NCI-H1417 treated with DMSO at 0.1 percent for 48 hours (cell line): Measurements from ENCODE around the gene MZB1.
A peak's percentile ranks its signal among the peaks of the same experiment; 100 is the strongest.

Experiments used
- DNase-seq: peaks from one replicate; lab custom pipeline; 2025; lab: John Stamatoyannopoulos, UW

The MZB1 gene

GRCh38 chr5:139389701-139390638, at the start of gene MZB1:
MZB1 (minus strand) TSS chr5:139389913; CDS start chr5:139389856, 57 bp downstream.
- DNase-seq = no peak

GRCh38 chr5:139439013-139439903, 49.5 kb upstream of the MZB1 start, which contains the start of gene DNAJC18:
DNAJC18 (minus strand) TSS chr5:139439525; CDS start chr5:139439445, 80 bp downstream.
- DNase-seq = peak; percentile 48

GRCh38 chr5:139438707-139439012, 48.9 kb upstream of the MZB1 start:
- no peak for DNase-seq

- DNase-seq = no peak
Observed at GRCh38 chr5:139435676-139436075, 46.0 kb upstream of the MZB1 start.

GRCh38 chr5:139431706-139432105, 42.0 kb upstream of the MZB1 start:
- DNase-seq = no peak

GRCh38 chr5:139430015-139430414, 40.3 kb upstream of the MZB1 start:
- DNase-seq = no peak

GRCh38 chr5:139426203-139426885, 36.6 kb upstream of the MZB1 start:
- no peak for DNase-seq

GRCh38 chr5:139425497-139425896, 35.8 kb upstream of the MZB1 start:
- DNase-seq = no peak

- peak; percentile 27 for DNase-seq
Observed at GRCh38 chr5:139422307-139422893, 32.7 kb upstream of the MZB1 start.

- no peak for DNase-seq
Observed at GRCh38 chr5:139419226-139420192, 29.8 kb upstream of the MZB1 start.

GRCh38 chr5:139418793-139419192, 29.1 kb upstream of the MZB1 start:
- DNase-seq = no peak

- DNase-seq = no peak
Observed at GRCh38 chr5:139417214-139417613, 27.5 kb upstream of the MZB1 start.

- no peak for DNase-seq
Observed at GRCh38 chr5:139416651-139417050, 26.9 kb upstream of the MZB1 start.

GRCh38 chr5:139415869-139416268, 26.2 kb upstream of the MZB1 start:
- DNase-seq = no peak

GRCh38 chr5:139415221-139415861, 25.6 kb upstream of the MZB1 start:
- DNase-seq = no peak

GRCh38 chr5:139414581-139415130, 24.9 kb upstream of the MZB1 start:
- DNase-seq = no peak

GRCh38 chr5:139413963-139414362, 24.2 kb upstream of the MZB1 start:
- DNase-seq = no peak

- no peak for DNase-seq
Observed at GRCh38 chr5:139413153-139413552, 23.4 kb upstream of the MZB1 start.

- no peak for DNase-seq
Observed at GRCh38 chr5:139410993-139411828, 21.5 kb upstream of the MZB1 start.
